ENCODE results near the gene METTL24.

METTL24 gene

DNA sequence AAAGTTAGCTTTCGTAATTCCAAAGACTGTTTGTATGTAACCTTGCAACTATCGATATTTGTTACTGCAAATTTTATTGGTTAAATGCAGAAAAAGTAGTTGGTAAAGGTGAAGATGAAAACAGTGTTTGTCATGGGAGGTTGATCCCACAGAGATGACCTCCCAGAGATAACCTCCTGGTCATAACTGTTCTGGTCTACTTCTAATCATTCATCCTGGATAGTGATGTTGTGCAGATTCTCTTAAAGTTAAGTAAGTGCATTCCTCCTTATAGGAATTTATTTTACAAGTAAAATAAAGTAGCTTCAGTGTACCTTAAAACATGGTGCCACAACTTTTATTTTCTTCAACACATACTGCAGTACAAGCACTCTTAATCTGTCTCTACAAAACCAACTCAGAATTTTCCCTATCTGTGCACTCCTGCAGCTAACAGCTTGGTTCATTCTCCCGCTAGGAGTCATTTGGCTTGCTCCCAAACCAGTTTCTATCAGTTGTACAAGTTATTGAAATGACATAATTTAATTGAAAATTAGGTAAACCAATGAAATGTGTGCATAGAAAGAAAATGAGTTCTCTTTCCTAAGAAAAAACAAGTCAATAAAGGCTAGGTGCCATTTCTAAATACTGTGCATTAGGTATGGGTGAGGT lies 19.2 kb downstream of the METTL24 start:
- no peak overlapping the region for H3K4me3 ChIP-seq (replicated peaks in 1 of 2; ENCODE audit: low read depth in 2 of 2, low read length in 2 of 2)
- peak in 1 of 2 donors; percentile 30 for DNase-seq (ENCODE audit: low read depth in 2 of 2)
- TF ChIP-seq, protein P1, sequence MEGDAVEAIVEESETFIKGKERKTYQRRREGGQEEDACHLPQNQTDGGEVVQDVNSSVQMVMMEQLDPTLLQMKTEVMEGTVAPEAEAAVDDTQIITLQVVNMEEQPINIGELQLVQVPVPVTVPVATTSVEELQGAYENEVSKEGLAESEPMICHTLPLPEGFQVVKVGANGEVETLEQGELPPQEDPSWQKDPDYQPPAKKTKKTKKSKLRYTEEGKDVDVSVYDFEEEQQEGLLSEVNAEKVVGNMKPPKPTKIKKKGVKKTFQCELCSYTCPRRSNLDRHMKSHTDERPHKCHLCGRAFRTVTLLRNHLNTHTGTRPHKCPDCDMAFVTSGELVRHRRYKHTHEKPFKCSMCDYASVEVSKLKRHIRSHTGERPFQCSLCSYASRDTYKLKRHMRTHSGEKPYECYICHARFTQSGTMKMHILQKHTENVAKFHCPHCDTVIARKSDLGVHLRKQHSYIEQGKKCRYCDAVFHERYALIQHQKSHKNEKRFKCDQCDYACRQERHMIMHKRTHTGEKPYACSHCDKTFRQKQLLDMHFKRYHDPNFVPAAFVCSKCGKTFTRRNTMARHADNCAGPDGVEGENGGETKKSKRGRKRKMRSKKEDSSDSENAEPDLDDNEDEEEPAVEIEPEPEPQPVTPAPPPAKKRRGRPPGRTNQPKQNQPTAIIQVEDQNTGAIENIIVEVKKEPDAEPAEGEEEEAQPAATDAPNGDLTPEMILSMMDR (IDR thresholded peaks at IDR 0.05; ENCODE audit: low read depth, low read length): no peak

GRCh38 chr6:110337486-110337885 lies 20.7 kb downstream of the METTL24 start:
- DNase-seq (ENCODE audit: low read depth in 2 of 2): peak in 1 of 2 donors; percentile 44
- TF ChIP-seq, protein P1 (IDR thresholded peaks at IDR 0.05; ENCODE audit: low read depth, low read length): no peak
- no peak overlapping the region for H3K4me3 ChIP-seq (replicated peaks in 1 of 2; ENCODE audit: low read depth in 2 of 2, low read length in 2 of 2)

- no peak for DNase-seq (ENCODE audit: low read depth in 2 of 2)
- no peak overlapping the region for H3K4me3 ChIP-seq (replicated peaks in 1 of 2; ENCODE audit: low read depth in 2 of 2, low read length in 2 of 2)
- TF ChIP-seq, protein P1 (IDR thresholded peaks at IDR 0.05; ENCODE audit: low read depth, low read length): no peak
These were observed 23.5 kb downstream of the METTL24 start for GRCh38 chr6:110334423-110335180.

- TF ChIP-seq, protein P1 (IDR thresholded peaks at IDR 0.05; ENCODE audit: low read depth, low read length): no peak
- no peak overlapping the region for H3K4me3 ChIP-seq (replicated peaks in 1 of 2; ENCODE audit: low read depth in 2 of 2, low read length in 2 of 2)
- no peak for DNase-seq (ENCODE audit: low read depth in 2 of 2)
These were observed 25.9 kb downstream of the METTL24 start for GRCh38 chr6:110332281-110332680.

GRCh38 chr6:110331816-110332215 lies 26.3 kb downstream of the METTL24 start:
- no peak overlapping the region for H3K4me3 ChIP-seq (replicated peaks in 1 of 2; ENCODE audit: low read depth in 2 of 2, low read length in 2 of 2)
- TF ChIP-seq, protein P1 (IDR thresholded peaks at IDR 0.05; ENCODE audit: low read depth, low read length): no peak
- peak in 1 of 2 donors; percentile 20 for DNase-seq (ENCODE audit: low read depth in 2 of 2)

DNA sequence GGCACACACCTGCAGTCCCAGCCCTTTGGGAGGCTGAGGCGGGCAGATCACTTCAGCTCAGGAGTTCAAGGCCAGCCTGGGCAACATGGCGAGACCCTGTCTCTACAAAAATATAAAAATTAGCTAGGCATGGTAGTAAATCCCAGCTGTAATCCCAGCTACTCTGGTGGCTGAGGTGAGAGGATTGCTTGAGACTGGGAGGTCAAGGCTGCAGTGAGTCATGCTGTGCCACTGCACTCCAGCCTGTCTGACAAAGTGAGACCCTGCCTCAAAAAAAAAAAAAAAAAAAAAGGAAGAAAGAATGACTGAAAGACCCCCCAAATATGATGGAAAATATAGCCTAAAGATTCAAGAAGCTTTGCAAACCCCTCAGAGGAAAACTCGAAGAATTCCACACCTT lies 26.8 kb downstream of the METTL24 start:
- TF ChIP-seq, protein P1 (IDR thresholded peaks at IDR 0.05; ENCODE audit: low read depth, low read length): no peak
- DNase-seq (ENCODE audit: low read depth in 2 of 2): no peak

More for the DNA sequence above, 26.8 kb downstream of the METTL24 start:
- no peak overlapping the region for H3K4me3 ChIP-seq (replicated peaks in 1 of 2; ENCODE audit: low read depth in 2 of 2, low read length in 2 of 2)

All from cardiac fibroblast (primary cell).